ENCODE measurements around the gene PIGZ. TPM values are rescaled to one million over a fixed set of nuclear protein-coding genes. Genes with fewer than 3 reads are reported as not detected.
A peak's percentile ranks its signal among the peaks of the same experiment; 100 is the strongest.

The PIGZ gene
- total and polyA plus RNA-seq, 9 of the 15 experiments (the other 6 are each of a cell fraction or from before 2014, with no cell fraction given), result 0.15 to 1.8 (median 0.76) TPM

DNA sequence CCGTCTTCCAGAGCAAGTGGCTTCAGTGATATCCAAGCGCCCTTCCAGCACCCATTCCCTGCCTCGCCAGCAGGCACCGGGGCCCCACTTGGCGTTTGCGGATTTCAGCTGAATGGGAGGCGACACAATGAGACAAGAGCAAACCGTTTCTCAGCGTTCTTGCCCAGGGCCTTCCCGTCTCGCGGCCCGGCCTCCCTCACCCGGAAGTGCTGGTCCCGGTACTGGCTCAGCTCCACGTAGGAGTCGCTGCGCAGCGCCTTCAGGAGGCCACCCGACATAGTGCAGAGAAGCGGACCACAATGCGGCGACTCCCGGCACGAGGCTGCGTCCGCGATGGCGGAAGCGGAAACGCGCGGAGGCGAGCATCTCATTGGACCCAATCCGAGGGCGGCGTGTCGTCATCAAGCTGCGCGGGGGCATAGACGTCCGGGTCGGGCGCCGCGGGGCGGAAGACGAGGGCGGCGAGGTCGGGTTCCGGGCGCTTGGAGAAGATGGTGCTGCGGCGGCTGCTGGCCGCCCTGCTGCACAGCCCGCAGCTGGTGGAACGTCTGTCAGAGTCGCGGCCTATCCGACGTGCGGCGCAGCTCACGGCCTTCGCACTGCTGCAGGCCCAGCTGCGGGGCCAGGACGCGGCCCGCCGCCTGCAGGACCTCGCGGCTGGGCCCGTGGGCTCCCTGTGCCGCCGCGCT, 26.3 kb downstream of the PIGZ start, which contains the start of gene NCBP2:
NCBP2 (minus strand) TSS at position 303 of the 689 bp plus-strand sequence; CDS start at position 278, 25 bp downstream.
- BruUV-seq (replicated peaks), result no TSS peak
- peak within 1 kb of the TSS; percentile 93 for H3K27ac ChIP-seq (ENCODE audit: extremely low read depth, low read depth, low read length)
- ChIA-PET CTCF (ENCODE audit: low intra/inter-chr PET ratio) (interaction anchor here (0.6 to 1.6 kb wide), 3 partner anchors 8 to 104 kb away, joined by 3 to 6 read pairs (median 3); partner anchors contain the start of gene PIGZ), POLR2A (interaction anchor here (0.6 to 2.6 kb wide), 16 partner anchors 11 to 430 kb away, joined by 3 to 13 read pairs (median 4); no protein-coding TSS in a partner anchor)
- intact Hi-C loops (cut with micrococcal nuclease), result loop anchor here (1.0 to 10.0 kb wide), 5 partner anchors 46 to 418 kb away; partner anchors contain the start of genes CEP19 and PIGX
- ATAC-seq (peak; percentile 94), DNase-seq (ENCODE audit: extremely low read depth in 1 of 4, low spot score in 3 of 4) (peak; percentile 91 to 99 (median 94)), FAIRE-seq (peak; percentile 92)
- peaks cover 49% of the 10 kb centered on the region for H3K36me3 ChIP-seq (ENCODE audit: control insufficient read depth, insufficient read depth, low read length)
- in situ Hi-C loops (cut with MboI), result no loop called here
- peak within 1 kb of the TSS; percentile 96 to 100 for H3K9ac ChIP-seq (ENCODE audit: insufficient read depth in 1 of 2, low read depth in 2 of 2, low read length in 2 of 2)
- H3K79me2 ChIP-seq (ENCODE audit: control insufficient read depth, insufficient read depth, low read length), result peaks cover 76% of the 10 kb centered on the region
- no peaks in the 10 kb centered on the region for H3K27me3 ChIP-seq (ENCODE audit: control insufficient read depth in 2 of 2, insufficient read depth in 2 of 2, low read length in 2 of 2)
- peak within 1 kb of the TSS; percentile 99 for H3K4me2 ChIP-seq (ENCODE audit: insufficient read depth, low read length)
- no peaks in the 10 kb centered on the region for H3K9me1 ChIP-seq (ENCODE audit: control insufficient read depth, insufficient read depth, low read length)
- peak within 1 kb of the TSS; percentile 99 for H3K4me3 ChIP-seq
- no peaks in the 10 kb centered on the region for H4K20me1 ChIP-seq (replicated peaks; ENCODE audit: control insufficient read depth, insufficient read depth, low read length)
- peaks cover 7 to 12% of the 10 kb centered on the region in 2 experiments; a peak in 4 of 5 replicates for H3K4me1 ChIP-seq (replicated peaks in 1 of 2; ENCODE audit: control insufficient read depth in 2 of 2, insufficient read depth in 2 of 2, low read length in 2 of 2)
- peak within 1 kb of the TSS; percentile 83 for H2AFZ ChIP-seq (ENCODE audit: low read depth, low read length)
- WGBS (ENCODE audit: insufficient coverage, low coverage, missing lambda C conversion rate), result under 1% methylated on average over 73 of the region's 77 CpGs
- no peaks in the 10 kb centered on the region for H3K9me3 ChIP-seq (replicated peaks; ENCODE audit: control insufficient read depth, insufficient read depth, low read depth, low read length)
- TF ChIP-seq ZBTB12 (CRISPR knock-in tag; IDR thresholded peaks at IDR 0.05) (peak; percentile 98), ZNF274 (IDR thresholded peaks at IDR 0.05; ENCODE audit: borderline replicate concordance, low read depth, low read length) (no peak), ERF (CRISPR knock-in tag; IDR thresholded peaks at IDR 0.05) (0 out of 2 replicates have a peak, but pooled peaks have one; percentile 13), PML (IDR thresholded peaks at IDR 0.05; ENCODE audit: low read length) (no peak; the same call in none of the 2 replicates), NCOA4 (IDR thresholded peaks at IDR 0.05; ENCODE audit: partially characterized antibody) (no peak), ZNF140 (CRISPR knock-in tag; IDR thresholded peaks at IDR 0.05) (no peak), ZNF436 (CRISPR knock-in tag; IDR thresholded peaks at IDR 0.05) (no peak), PHF21A (IDR thresholded peaks at IDR 0.05; ENCODE audit: borderline replicate concordance, low read depth) (0 out of 2 replicates have a peak, but pooled peaks have one; percentile 19), RBM22 (IDR thresholded peaks at IDR 0.05; ENCODE audit: low read depth, low read length, poor library complexity, severe bottlenecking) (peak; percentile 78), POLR2AphosphoS5 (IDR thresholded peaks at IDR 0.05; ENCODE audit: control insufficient read depth, insufficient read depth, low read depth, low read length) (peak; percentile 84), CBFA2T2 (conservative IDR thresholded peaks at IDR 0.05) (no peak; the same call in 1 of the 2 replicates), ZNF830 (CRISPR knock-in tag; IDR thresholded peaks at IDR 0.05) (0 out of 2 replicates have a peak, but pooled peaks have one; percentile 73), MECOM (CRISPR knock-in tag; IDR thresholded peaks at IDR 0.05) (no peak), CREB3 (tag; conservative IDR thresholded peaks at IDR 0.05; ENCODE audit: low read depth) (no peak), MAX (CRISPR knock-in tag; IDR thresholded peaks at IDR 0.05) (peak; percentile 99)
- TF ChIP-seq, protein P1, sequence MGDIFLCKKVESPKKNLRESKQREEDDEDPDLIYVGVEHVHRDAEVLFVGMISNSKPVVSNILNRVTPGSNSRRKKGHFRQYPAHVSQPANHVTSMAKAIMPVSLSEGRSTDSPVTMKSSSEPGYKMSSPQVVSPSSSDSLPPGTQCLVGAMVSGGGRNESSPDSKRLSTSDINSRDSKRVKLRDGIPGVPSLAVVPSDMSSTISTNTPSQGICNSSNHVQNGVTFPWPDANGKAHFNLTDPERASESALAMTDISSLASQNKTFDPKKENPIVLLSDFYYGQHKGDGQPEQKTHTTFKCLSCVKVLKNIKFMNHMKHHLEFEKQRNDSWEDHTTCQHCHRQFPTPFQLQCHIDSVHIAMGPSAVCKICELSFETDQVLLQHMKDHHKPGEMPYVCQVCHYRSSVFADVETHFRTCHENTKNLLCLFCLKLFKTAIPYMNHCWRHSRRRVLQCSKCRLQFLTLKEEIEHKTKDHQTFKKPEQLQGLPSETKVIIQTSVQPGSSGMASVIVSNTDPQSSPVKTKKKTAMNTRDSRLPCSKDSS (IDR thresholded peaks at IDR 0.05; ENCODE audit: low read depth, partially characterized antibody), result no peak
